HG03520 (cell line): ENCODE measurements around the gene SERPINB11.
"Not testable (repeated sequence)": the region's sequence is repeated elsewhere in the genome, so short reads cannot be mapped to it uniquely, and the experiment has no call there.

Experiments
- ATAC-seq: cut with Tn5 transposase; IDR thresholded peaks from one replicate; pipeline ENCODE4 v1.9.1; 2021; ENCODE audit warnings: mild to moderate bottlenecking, moderate library complexity; ENCODE audit not compliant: unreplicated experiment

SERPINB11 gene, protein sequence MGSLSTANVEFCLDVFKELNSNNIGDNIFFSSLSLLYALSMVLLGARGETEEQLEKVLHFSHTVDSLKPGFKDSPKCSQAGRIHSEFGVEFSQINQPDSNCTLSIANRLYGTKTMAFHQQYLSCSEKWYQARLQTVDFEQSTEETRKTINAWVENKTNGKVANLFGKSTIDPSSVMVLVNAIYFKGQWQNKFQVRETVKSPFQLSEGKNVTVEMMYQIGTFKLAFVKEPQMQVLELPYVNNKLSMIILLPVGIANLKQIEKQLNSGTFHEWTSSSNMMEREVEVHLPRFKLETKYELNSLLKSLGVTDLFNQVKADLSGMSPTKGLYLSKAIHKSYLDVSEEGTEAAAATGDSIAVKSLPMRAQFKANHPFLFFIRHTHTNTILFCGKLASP

DNA sequence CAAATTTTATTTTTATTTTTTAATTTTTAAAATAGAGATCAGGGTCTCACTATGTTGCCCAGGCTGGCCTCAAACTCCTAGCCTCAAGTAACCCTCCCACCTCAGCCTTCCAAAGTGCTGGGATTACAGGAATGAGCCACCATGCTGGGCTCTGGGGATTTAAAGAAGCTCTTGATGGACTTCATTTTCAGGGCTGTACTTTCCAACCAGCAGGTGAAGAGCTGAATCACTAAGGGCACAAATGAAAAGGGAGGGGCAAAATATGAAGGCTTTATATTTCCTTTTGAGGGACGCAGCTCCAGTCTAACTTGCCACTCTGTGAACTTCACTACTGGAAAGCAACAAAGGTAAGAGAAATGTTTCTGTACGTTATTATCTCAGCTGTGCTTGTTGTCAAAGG lies at the start of gene SERPINB11:
Gene SERPINB11, plus strand, starts transcription at position 301 of the 400 bp plus-strand sequence. CDS start 7,234 bp downstream, outside the sequence.
- no peak for ATAC-seq

DNA sequence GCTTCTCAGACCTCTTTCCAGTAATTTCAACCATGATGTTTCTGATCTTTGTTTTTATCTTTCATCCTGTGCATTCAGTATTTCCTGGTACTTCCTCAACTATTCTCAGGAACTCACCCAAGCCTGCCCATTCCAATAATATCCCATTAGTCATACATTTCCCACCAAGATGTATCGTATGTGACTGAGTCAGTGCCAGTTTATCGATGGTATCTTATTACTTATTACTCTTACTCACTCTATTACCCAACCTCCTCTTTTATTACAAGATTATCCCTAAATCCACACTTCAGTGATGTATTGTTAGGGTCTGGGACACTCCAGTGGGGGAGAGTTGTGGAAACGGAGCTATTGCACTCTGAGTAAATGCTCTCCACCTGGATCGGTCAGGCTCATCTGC lies 43.8 kb upstream of the SERPINB11 start:
- ATAC-seq: not testable (repeated sequence)

DNA sequence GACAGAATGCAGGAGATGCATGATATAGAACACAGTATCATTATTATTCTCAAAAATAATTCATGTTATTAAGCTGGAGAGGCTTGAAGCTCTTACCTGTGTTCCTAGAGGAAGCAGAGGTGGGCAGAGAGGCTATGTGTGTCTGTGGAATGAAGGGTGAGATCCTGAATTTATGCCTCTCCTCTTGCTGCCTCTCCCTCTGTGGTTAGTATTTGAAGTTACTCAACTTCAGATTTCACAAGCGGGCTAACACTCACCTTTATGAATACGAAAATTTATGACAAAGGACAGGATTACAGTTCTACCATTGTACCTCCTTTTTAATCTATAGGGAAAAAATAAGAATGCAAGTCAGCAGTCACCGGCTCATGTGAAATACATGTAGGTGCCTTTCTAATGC lies 41.0 kb upstream of the SERPINB11 start, which contains the start of gene SERPINB3:
Gene SERPINB3, minus strand, starts transcription at position 144 of the 400 bp plus-strand sequence. CDS start 677 bp downstream, outside the sequence.
- ATAC-seq: not testable (repeated sequence)

GRCh38 chr18:63664571-63664970 lies 38.2 kb upstream of the SERPINB11 start:
- ATAC-seq: no peak

- peak; percentile 92 for ATAC-seq
Observed at GRCh38 chr18:63676526-63677323, 26.0 kb upstream of the SERPINB11 start.

- no peak for ATAC-seq
Observed at GRCh38 chr18:63677500-63678225, 25.1 kb upstream of the SERPINB11 start.

DNA sequence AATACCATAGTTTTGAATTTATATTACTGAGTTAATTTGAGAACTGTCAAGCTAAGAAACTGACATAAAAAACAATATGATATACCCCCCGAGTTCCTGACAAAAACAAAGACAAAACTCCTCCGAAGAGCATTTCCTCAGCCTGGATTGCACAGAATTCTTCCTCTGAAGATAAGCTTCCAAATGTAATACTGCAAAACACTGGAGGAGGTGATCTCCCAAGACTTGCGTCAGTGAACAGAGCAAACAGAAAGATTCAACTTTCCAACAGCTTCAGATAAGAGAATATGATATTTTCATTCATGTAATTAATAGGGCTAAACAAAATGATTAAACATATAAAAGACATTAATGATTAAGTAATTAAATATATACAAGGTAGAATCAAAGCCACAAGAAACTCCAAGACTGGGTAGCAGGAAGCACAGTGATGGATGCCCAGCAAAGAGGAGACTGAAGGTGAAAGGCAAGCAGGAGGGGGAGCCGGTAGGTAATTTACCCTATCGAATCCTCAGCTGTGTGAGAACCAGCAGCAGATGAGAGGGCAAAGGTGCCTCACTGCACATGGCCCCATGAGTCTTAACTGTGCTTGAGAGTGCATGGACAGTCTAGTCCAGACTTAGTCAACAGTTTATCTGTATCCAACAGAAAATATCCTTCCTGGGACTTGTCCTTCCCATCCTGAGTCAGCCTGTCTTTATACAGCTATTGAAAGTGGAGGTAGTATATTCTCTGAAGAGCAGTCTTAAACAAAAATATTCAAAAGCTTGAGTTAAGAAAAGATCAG lies 22.7 kb upstream of the SERPINB11 start:
- ATAC-seq: no peak

DNA sequence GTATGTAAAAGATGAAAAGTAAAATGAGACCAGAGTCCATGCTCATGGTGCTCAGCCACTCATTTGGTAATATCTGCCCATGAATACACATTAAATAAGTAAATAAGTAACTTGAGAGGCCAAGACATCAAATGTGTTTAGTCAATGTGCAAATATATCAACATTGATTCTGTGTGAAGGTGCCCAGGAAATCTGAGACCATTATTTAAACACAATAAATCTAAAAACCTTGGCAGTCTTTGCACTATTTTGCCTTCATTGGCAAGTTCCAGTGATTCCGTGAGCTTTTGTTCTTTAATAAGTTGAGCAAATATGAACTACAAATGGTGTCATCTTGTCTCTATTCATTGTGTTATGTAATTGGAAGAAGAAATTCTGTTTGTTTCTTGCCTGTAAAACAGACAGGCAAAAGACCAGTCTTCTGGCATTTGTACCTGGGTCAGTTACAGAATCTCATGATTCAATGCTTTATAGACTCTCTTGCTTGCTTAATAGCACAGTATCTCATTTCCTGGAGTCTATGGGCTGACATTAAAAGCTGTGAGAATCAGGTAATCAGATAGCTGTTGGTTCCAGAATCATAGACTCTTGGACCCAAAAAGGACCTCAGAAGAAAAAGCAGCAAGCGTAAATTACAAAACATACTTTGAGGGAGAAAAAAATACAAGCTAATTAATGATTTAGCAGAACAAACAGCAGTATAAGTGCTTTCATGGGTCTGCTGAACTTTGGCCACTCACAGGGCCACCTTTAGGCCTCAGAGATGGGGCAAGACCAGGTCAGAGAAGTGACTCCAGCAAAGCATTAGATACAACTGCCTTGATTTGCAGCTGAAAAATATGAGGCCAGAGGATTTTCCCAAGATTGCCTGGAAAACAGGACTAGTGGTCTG lies 21.1 kb upstream of the SERPINB11 start:
- ATAC-seq: no peak

DNA sequence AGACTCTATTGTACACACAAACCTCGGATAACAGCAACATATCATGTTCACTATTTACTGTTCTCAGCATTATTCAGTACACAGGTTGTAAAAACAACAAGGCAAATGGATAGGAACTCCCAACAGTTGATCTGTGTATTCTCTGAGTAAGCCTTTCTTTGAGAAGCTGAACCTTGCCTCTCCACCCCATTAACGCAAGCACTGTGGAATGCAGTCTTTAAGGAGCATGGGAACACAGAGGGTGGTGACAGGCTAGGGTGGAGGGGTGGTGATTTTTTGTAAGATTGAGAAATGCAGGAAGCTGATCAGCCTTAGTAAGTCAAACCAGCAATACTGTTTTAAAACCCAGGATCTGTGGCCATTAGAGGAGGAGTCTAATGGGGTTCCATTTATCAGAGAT lies 19.6 kb upstream of the SERPINB11 start:
- ATAC-seq: no peak

- ATAC-seq: no peak
Observed at GRCh38 chr18:63683890-63684289, 18.9 kb upstream of the SERPINB11 start.

GRCh38 chr18:63684718-63685117 lies 18.0 kb upstream of the SERPINB11 start:
- no peak for ATAC-seq

DNA sequence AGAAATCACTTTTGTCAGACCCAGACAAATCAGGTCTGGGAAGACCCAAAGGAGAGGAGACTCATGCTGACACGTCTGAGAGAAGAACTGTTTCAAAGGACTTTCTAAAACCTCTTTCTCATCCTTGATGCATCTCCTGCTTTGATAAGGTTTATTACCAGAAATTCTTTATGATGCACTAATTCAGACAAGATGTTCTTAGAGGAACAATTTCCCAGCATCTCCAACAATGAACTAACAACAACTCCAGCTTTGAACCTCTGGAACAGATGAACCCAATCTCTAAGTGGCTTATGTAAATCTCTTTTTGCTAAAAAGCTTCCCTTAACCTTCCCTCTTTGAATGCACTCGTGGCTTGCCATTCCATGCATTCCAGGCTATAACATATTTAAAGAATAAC lies 15.9 kb upstream of the SERPINB11 start:
- no peak for ATAC-seq

DNA sequence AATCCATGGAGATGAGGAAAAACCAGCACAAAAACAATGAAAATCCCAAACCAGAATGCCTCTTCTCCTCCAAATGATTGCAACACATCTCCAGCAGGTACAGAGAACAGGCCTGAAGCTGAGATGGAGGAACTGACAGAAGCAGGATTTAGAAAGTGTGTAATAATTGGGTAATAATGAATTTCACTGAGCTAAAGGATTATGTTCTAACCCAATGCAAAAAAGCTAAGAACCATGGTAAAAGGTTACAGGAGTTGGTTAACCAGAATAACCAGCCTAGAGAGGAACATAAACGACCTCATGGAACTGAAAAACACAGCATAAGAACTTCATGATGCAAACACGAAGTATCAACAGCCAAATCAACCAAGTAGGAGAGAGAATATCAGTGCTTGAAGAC lies 13.7 kb upstream of the SERPINB11 start:
- no peak for ATAC-seq

DNA sequence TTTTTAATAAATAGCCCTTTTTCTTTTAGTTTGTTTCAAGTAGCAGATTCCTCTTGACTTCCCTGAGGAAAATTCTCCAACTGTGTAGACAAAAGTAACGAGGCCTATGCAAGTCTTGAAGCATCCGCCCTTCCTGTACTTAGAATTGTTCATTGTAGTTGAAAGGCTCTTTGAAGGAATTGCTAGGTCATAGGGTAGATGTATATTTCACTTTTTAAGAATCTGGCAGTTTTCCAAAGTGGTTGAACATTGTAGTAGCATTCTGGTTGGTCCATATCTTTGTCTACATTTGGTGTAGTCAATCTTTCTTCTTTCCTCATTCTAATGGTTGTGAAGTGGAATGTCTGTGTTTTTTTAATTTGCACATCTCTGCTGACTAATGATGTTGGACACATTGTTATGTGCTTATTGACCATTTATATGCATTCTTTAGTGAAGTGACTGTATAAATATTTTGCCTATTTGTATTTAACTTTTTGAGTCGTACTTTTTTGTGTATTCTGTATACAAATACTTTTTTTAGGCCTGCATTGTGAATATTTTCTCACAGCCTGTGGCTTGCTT lies 5.6 kb upstream of the SERPINB11 start:
- ATAC-seq: no peak

GRCh38 chr18:63700501-63700900 lies 2.3 kb upstream of the SERPINB11 start:
- ATAC-seq: no peak

DNA sequence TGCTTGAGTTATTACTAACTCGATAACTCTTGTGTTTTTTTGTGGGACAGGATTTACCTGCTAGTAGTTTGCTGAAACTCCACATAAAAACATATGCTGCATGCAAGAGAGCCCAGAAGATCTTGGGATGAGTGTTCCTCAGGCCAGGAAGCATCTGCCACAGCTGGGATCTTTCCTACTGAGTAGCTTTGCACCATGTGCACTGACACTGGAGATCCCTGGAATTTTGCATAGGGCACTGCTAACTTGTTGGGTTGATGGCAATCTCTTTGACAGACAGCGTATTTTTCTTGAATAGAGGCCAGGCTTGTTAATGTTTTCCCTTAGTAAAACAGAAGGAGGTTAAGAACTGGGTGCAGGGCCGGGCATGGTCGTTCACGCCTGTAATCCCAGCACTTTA lies 808 bp upstream of the SERPINB11 start:
- no peak for ATAC-seq

DNA sequence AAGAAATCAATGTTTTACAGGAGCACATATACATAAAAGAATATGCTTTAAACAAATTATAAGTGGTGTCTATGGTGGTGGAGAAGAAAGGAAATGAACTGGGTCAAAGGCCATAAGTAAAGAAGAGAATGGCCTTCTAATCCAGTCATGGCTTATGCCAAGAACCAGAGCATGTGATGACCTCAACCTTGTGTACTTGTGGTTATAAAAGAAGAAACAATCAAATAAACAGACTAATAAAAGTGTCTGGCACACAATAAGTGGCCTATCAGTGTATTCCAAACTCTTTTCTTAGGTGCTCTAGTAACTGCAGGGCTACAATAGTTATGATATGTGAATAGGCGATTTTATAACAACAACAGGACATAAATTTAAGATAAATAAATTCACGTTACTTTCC lies 2.6 kb downstream of the SERPINB11 start:
- no peak for ATAC-seq

GRCh38 chr18:63707816-63708215 lies 5.1 kb downstream of the SERPINB11 start:
- no peak for ATAC-seq

DNA sequence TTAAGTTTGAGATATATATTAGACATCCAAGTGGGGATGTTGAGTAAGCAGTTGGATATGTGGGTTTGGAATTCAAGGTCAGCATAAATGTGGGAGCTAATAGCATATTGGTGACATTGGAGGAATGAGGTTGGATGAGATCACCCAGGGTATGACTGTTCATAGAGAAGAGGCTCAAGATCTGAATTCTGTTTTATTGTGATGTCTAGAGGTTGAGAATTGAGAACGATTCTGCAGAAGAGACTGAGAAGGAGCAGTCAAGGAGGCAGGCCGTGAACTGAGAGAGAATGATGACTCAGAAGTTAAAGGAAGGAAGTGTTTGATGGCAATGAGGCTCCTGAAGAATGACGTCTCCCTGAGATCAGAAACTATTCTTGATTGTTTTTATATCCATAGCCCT lies 5.9 kb downstream of the SERPINB11 start:
- ATAC-seq: no peak
